Tibial artery (tissue), 4 donors: ENCODE results near the gene PCDHA2.
"Not testable (repeated sequence)": the region's sequence is repeated elsewhere in the genome, so short reads cannot be mapped to it uniquely, and the experiment has no call there.

ENCODE experiments used
- DNase-seq, 2 donors: peaks; one replicate each; pipeline ENCODE4 v3.0.0-alpha.2; 2019
- H3K27ac ChIP-seq, 2 donors: fragments of 200-600 bp; sonication (generic) in 1 of 2; 1 replicate in 1 of 2; 2 replicates in 1 of 2; pipeline ENCODE4 v1.5.1; 2018 to 2019; ENCODE audit warnings: mild to moderate bottlenecking in 1 of 2
- H3K27me3 ChIP-seq, 2 donors: fragments of 200-600 bp; sonication (generic) in 1 of 2; one replicate each; pipeline versions ENCODE4 v1.5.1 to v1.6.0; 2016 to 2019
- H3K36me3 ChIP-seq, 3 donors: fragments of 200-600 bp; sonication (generic) in 2 of 3; one replicate each; pipeline ENCODE4 v1.5.1; 2016 to 2019; ENCODE audit warnings: mild to moderate bottlenecking in 2 of 3
- H3K4me1 ChIP-seq, 4 donors: fragments of 200-600 bp; sonication (generic) in 2 of 4; 1 replicate in 3 of 4; 2 replicates in 1 of 4; pipeline ENCODE4 v1.5.1; 2016 to 2019
- H3K4me3 ChIP-seq, 2 donors: fragments of 200-600 bp; sonication (generic) in 1 of 2; 1 replicate in 1 of 2; 2 replicates in 1 of 2; pipeline ENCODE4 v1.5.1; 2018 to 2019; ENCODE audit warnings: mild to moderate bottlenecking in 2 of 2
- H3K9me3 ChIP-seq, 3 donors: fragments of 200-600 bp; sonication (generic) in 1 of 3; one replicate each; pipeline ENCODE4 v1.5.1; 2016 to 2019
- intact Hi-C: fragments of 100-400 bp; cut with DNase I; formaldehyde crosslinking; loops from one replicate; pipeline ENCODE4 v1.15.0; 2023; ENCODE audit warnings: low total_unique reads
- TF ChIP-seq, protein P1 (sequence below), 2 experiments: fragments of 200-600 bp in 1 of 2; fragments of 450-650 bp in 1 of 2; IDR thresholded peaks; one replicate each; pipeline ENCODE4 v1.5.1; 2017 to 2019; ENCODE audit warnings: antibody characterized with exemption in 2 of 2, mild to moderate bottlenecking in 1 of 2, moderate library complexity in 1 of 2

PCDHA2 gene

DNA sequence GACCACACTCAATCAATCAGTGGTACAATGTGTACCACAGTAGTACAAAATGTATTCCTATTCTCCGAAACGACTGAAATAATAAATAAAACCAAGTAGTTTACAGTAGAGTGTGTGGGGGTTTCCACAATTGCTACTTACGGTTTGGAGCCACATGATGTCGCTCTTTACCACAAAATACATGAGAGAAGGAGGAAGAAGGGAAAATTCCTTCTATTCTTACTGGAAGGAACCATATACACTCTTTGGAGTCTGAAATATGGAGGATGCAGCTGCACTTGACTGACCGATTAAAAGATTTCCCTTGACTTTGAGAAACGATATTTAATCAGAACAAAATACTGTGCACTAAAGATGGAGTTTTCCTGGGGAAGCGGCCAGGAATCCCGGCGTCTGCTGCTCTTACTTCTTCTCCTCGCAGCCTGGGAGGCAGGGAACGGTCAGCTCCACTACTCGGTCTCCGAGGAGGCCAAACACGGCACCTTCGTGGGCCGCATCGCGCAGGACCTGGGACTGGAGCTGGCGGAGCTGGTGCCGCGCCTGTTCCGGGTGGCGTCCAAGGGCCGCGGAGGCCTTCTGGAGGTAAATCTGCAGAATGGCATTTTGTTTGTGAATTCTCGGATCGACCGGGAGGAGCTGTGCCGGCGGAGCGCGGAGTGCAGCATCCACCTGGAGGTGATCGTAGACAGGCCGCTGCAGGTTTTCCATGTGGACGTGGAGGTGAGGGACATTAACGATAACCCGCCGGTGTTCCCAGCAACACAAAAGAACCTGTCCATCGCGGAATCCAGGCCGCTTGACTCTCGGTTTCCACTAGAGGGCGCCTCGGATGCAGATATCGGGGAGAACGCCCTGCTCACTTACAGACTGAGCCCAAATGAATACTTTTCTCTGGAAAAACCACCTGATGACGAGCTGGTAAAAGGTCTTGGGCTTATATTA, 12.5 kb downstream of the PCDHA2 start, which contains the start of gene PCDHA4:
PCDHA4 (plus strand) TSS at position 235 of the 942 bp plus-strand sequence.
- intact Hi-C loops = loop anchor here (10.0 kb wide), 1 partner anchor 238 kb away; no protein-coding TSS in a partner anchor
- DNase-seq = no peak
- H3K4me3 ChIP-seq = peak within 1 kb of the TSS; percentile 38 to 52
- H3K4me1 ChIP-seq = no peaks in the 10 kb centered on the region
- H3K27ac ChIP-seq = peak within 1 kb of the TSS in 1 of 2 donors; percentile 59
- TF ChIP-seq, protein P1, sequence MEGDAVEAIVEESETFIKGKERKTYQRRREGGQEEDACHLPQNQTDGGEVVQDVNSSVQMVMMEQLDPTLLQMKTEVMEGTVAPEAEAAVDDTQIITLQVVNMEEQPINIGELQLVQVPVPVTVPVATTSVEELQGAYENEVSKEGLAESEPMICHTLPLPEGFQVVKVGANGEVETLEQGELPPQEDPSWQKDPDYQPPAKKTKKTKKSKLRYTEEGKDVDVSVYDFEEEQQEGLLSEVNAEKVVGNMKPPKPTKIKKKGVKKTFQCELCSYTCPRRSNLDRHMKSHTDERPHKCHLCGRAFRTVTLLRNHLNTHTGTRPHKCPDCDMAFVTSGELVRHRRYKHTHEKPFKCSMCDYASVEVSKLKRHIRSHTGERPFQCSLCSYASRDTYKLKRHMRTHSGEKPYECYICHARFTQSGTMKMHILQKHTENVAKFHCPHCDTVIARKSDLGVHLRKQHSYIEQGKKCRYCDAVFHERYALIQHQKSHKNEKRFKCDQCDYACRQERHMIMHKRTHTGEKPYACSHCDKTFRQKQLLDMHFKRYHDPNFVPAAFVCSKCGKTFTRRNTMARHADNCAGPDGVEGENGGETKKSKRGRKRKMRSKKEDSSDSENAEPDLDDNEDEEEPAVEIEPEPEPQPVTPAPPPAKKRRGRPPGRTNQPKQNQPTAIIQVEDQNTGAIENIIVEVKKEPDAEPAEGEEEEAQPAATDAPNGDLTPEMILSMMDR (IDR thresholded peaks at IDR 0.05) = peak; percentile 22
- H3K36me3 ChIP-seq = no peaks in the 10 kb centered on the region
- peaks cover 0 to 58% (median 38%) of the 10 kb centered on the region in 3 donors for H3K9me3 ChIP-seq
- H3K27me3 ChIP-seq = no peaks in the 10 kb centered on the region

GRCh38 chr5:140808241-140808888, 13.7 kb downstream of the PCDHA2 start:
- H3K27ac ChIP-seq, DNase-seq, H3K4me3 ChIP-seq, H3K36me3 ChIP-seq, H3K27me3 ChIP-seq, H3K4me1 ChIP-seq: not testable (repeated sequence)
- H3K9me3 ChIP-seq = peaks cover 0 to 46% (median 28%) of the 10 kb centered on the region in 3 donors
- intact Hi-C loops = loop anchor here (10.0 kb wide), 1 partner anchor 236 kb away; no protein-coding TSS in a partner anchor

GRCh38 chr5:140808889-140809291, 14.2 kb downstream of the PCDHA2 start:
- Histone ChIP-seq H3K36me3 (no peaks in the 10 kb centered on the region), H3K27me3 (no peaks in the 10 kb centered on the region), H3K27ac (no peak overlapping the region), H3K4me3 (no peak overlapping the region), H3K9me3 (peaks cover 0 to 48% (median 24%) of the 10 kb centered on the region in 3 donors), H3K4me1 (no peaks in the 10 kb centered on the region)
- no peak for DNase-seq
- intact Hi-C loops = loop anchor here (10.0 kb wide), 1 partner anchor 236 kb away; no protein-coding TSS in a partner anchor
- TF ChIP-seq, protein P1 (IDR thresholded peaks at IDR 0.05) = no peak

GRCh38 chr5:140821375-140822280, 27.0 kb downstream of the PCDHA2 start, which contains the start of gene PCDHA5:
Gene PCDHA5 (plus strand): TSS chr5:140821613.
- no peaks in the 10 kb centered on the region for H3K36me3 ChIP-seq
- H3K4me3 ChIP-seq = no peak within 1 kb of the TSS
- no peak for DNase-seq
- TF ChIP-seq, protein P1 (IDR thresholded peaks at IDR 0.05) = peak in 1 of 2 experiments; percentile 15
- intact Hi-C loops = no loop called here
- H3K9me3 ChIP-seq = peaks cover 0 to 42% (median 16%) of the 10 kb centered on the region in 3 donors
- H3K4me1 ChIP-seq = no peaks in the 10 kb centered on the region
- no peak within 1 kb of the TSS for H3K27ac ChIP-seq
- H3K27me3 ChIP-seq = peaks cover 0 to 6% of the 10 kb centered on the region in 2 donors

DNA sequence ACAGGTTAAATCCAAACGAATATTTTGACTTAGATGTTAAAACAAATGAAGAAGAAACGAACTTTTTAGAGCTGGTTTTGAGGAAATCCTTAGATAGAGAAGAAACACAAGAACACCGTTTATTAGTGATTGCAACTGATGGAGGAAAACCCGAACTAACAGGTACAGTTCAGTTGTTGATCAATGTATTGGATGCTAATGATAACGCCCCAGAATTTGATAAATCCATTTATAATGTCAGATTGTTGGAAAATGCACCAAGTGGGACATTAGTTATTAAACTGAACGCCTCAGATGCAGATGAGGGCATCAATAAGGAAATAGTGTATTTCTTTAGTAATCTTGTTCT, 27.6 kb downstream of the PCDHA2 start:
- no peaks in the 10 kb centered on the region for H3K4me1 ChIP-seq
- no peak overlapping the region for H3K4me3 ChIP-seq
- H3K27ac ChIP-seq = no peak overlapping the region
- H3K9me3 ChIP-seq = peaks cover 0 to 42% (median 16%) of the 10 kb centered on the region in 3 donors
- DNase-seq = no peak
- no peaks in the 10 kb centered on the region for H3K36me3 ChIP-seq
- TF ChIP-seq, protein P1 (IDR thresholded peaks at IDR 0.05) = no peak
- intact Hi-C loops = no loop called here
- peaks cover 0 to 6% of the 10 kb centered on the region in 2 donors for H3K27me3 ChIP-seq

- peaks cover 0 to 10% of the 10 kb centered on the region in 2 donors for H3K27me3 ChIP-seq
- H3K36me3 ChIP-seq, H3K27ac ChIP-seq, H3K4me3 ChIP-seq, intact Hi-C loops, H3K4me1 ChIP-seq, DNase-seq: not testable (repeated sequence)
- peaks cover 0 to 44% (median 20%) of the 10 kb centered on the region in 3 donors for H3K9me3 ChIP-seq
Observed at GRCh38 chr5:140822969-140823368, 28.3 kb downstream of the PCDHA2 start.
